B cell (primary cell): ENCODE results near the gene TMEM223.

Experiments used
- CTCF ChIP-seq: fragments of 200-600 bp; IDR thresholded peaks from one replicate; pipeline ENCODE4 v1.8.0; 2022; ENCODE audit warnings: antibody characterized with exemption, mild to moderate bottlenecking
- EZH2 ChIP-seq: IDR thresholded peaks from 2 replicates; pipeline ENCODE4 v1.6.1; 2012; ENCODE audit warnings: borderline replicate concordance, low read depth, mild to moderate bottlenecking, moderate library complexity, low read length; ENCODE audit not compliant: insufficient read depth, poor library complexity, severe bottlenecking

GRCh38 chr11:62817129-62817528 is 25.3 kb upstream of the TMEM223 start:
- TF ChIP-seq CTCF: no peak
- TF ChIP-seq EZH2: no peak
